ENCODE measurements around the gene HSD11B1L. TPM values are rescaled to one million over a fixed set of nuclear protein-coding genes. Genes with fewer than 3 reads are reported as not detected.

HSD11B1L gene
- total RNA-seq, 4 donors from 2014 or later: 7.5 to 23.7 (median 11.6) TPM

GRCh38 chr19:5652261-5652660, 28.6 kb upstream of the HSD11B1L start:
- Histone ChIP-seq H3K4me1 (no peaks in the 10 kb centered on the region), H3K36me3 (peaks cover 5 to 93% (median 41%) of the 10 kb centered on the region in 3 donors), H3K27ac (no peak overlapping the region), H3K27me3 (no peaks in the 10 kb centered on the region), H3K4me3 (no peak overlapping the region), H3K9me3 (no peaks in the 10 kb centered on the region)
- no peak for TF ChIP-seq CTCF (IDR thresholded peaks at IDR 0.05)
- TF ChIP-seq EP300 (IDR thresholded peaks at IDR 0.05): no peak
- no peak for TF ChIP-seq POLR2A (IDR thresholded peaks at IDR 0.05)
- 88 to 89% methylated on average over 10 of the region's 10 CpGs for WGBS, 2 donors
- DNase-seq (ENCODE audit: low spot score in 2 of 2): no peak

DNA sequence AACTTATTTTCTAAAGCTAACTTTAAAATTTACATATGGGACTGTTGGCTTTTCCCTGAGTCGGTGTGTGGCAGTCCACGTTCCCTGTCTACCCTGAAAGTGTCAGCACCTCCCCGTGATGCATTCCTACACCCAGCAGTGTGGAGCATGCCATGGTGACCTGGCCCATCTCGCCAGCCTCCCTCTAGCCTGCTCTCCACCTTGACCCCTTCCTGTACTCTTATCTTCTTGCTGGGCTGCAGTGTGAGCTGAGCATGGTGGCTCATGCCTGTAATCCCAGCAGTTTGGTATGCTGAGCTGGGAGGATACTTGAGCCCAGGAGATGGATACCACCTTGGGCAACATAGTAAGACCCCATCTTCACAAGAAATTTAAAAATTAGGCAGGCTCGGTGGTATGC, 25.9 kb upstream of the HSD11B1L start:
- Histone ChIP-seq H3K36me3 (peaks cover 5 to 100% (median 45%) of the 10 kb centered on the region in 3 donors), H3K9me3 (no peaks in the 10 kb centered on the region), H3K4me1 (no peaks in the 10 kb centered on the region), H3K27me3 (no peaks in the 10 kb centered on the region), H3K27ac (no peak overlapping the region), H3K4me3 (no peak overlapping the region)
- WGBS, 2 donors: 88 to 95% methylated on average over 5 of the region's 5 CpGs
- no peak for TF ChIP-seq EP300 (IDR thresholded peaks at IDR 0.05)
- TF ChIP-seq POLR2A (IDR thresholded peaks at IDR 0.05): no peak
- TF ChIP-seq CTCF (IDR thresholded peaks at IDR 0.05): no peak
- no peak for DNase-seq (ENCODE audit: low spot score in 2 of 2)

GRCh38 chr19:5655412-5655811, 25.4 kb upstream of the HSD11B1L start:
- H3K9me3 ChIP-seq: no peaks in the 10 kb centered on the region
- H3K27me3 ChIP-seq: no peaks in the 10 kb centered on the region
- 78 to 81% methylated on average over 5 of the region's 5 CpGs for WGBS, 2 donors
- H3K4me1 ChIP-seq: no peaks in the 10 kb centered on the region
- no peak overlapping the region for H3K4me3 ChIP-seq
- peaks cover 4 to 100% (median 43%) of the 10 kb centered on the region in 3 donors for H3K36me3 ChIP-seq
- no peak for TF ChIP-seq POLR2A (IDR thresholded peaks at IDR 0.05)
- no peak for TF ChIP-seq EP300 (IDR thresholded peaks at IDR 0.05)
- TF ChIP-seq CTCF (IDR thresholded peaks at IDR 0.05): no peak
- no peak overlapping the region for H3K27ac ChIP-seq
- no peak for DNase-seq (ENCODE audit: low spot score in 2 of 2)

DNA sequence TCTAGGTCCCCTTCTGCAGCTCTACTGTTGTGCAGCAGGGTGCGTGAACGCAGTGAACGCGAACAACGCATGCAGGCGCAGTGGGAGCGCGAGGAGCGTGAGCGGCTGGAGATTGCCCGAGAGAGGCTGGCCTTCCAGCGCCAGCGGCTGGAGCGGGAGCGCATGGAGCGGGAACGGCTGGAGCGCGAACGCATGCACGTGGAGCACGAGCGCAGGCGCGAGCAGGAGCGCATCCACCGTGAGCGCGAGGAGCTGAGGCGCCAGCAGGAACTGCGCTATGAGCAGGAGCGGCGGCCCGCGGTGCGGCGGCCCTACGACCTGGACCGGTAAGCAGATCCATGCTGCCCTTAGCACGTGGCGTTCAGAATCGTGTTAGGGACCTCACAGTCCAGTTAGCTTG, 19.3 kb upstream of the HSD11B1L start:
- Histone ChIP-seq H3K9me3 (no peaks in the 10 kb centered on the region), H3K4me1 (no peaks in the 10 kb centered on the region), H3K36me3 (peaks cover 4 to 100% (median 51%) of the 10 kb centered on the region in 3 donors), H3K4me3 (no peak overlapping the region), H3K27ac (no peak overlapping the region), H3K27me3 (no peaks in the 10 kb centered on the region)
- 97% methylated on average over 42 of the region's 42 CpGs for WGBS, 2 donors
- DNase-seq (ENCODE audit: low spot score in 2 of 2): no peak
- TF ChIP-seq CTCF (IDR thresholded peaks at IDR 0.05) (no peak), EP300 (IDR thresholded peaks at IDR 0.05) (no peak), POLR2A (IDR thresholded peaks at IDR 0.05) (no peak)

GRCh38 chr19:5663904-5664303, 16.9 kb upstream of the HSD11B1L start:
- Histone ChIP-seq H3K27me3 (no peaks in the 10 kb centered on the region), H3K27ac (no peak overlapping the region), H3K4me3 (no peak overlapping the region), H3K4me1 (no peaks in the 10 kb centered on the region), H3K9me3 (no peaks in the 10 kb centered on the region), H3K36me3 (peaks cover 4 to 100% (median 50%) of the 10 kb centered on the region in 3 donors)
- DNase-seq (ENCODE audit: low spot score in 2 of 2): no peak
- 92 to 93% methylated on average over 17 of the region's 17 CpGs for WGBS, 2 donors
- TF ChIP-seq POLR2A (IDR thresholded peaks at IDR 0.05) (no peak), EP300 (IDR thresholded peaks at IDR 0.05) (no peak), CTCF (IDR thresholded peaks at IDR 0.05) (no peak)

Measured in tibial nerve (tissue), 4 donors.